Measurements from ENCODE around the gene CARD9. TPM values are rescaled to one million over a fixed set of nuclear protein-coding genes. Genes with fewer than 3 reads are reported as not detected.

Gene CARD9
- total RNA-seq, 4 donors from 2014 or later, result 1.1 to 5.6 (median 2.0) TPM

- no peak overlapping the region for H3K4me3 ChIP-seq
- no peak for DNase-seq
- no peaks in the 10 kb centered on the region for H3K36me3 ChIP-seq
- intact Hi-C loops (cut with DNase I; ENCODE audit: low total_unique reads) (no loop called here), in situ Hi-C loops (cut with MboI; ENCODE audit: low pct_ligation_motif_present in 1 of 4, low pct_unique_long_range_greater_than_20kb in 1 of 4, low sequenced_read_pairs in 3 of 4) (no loop called here)
- H3K27me3 ChIP-seq, result no peaks in the 10 kb centered on the region
- no peaks in the 10 kb centered on the region for H3K9me3 ChIP-seq
- WGBS, 2 donors (ENCODE audit: low coverage in 1 of 2), result 89% methylated on average over 28 of the region's 29 CpGs; no CpG with 5 or more reads in 1 of the 2 donors
- TF ChIP-seq EP300 (IDR thresholded peaks at IDR 0.05; ENCODE audit: low read depth), result no peak
- TF ChIP-seq POLR2AphosphoS5 (IDR thresholded peaks at IDR 0.05), result no peak
- TF ChIP-seq POLR2A (IDR thresholded peaks at IDR 0.05), result no peak
- no peak for TF ChIP-seq CTCF (IDR thresholded peaks at IDR 0.05)
- H3K27ac ChIP-seq, result no peak overlapping the region
- peaks cover 18 to 30% (median 23%) of the 10 kb centered on the region in 4 donors for H3K4me1 ChIP-seq
These were observed 15.5 kb downstream of the CARD9 start for GRCh38 chr9:136358016-136358415.

- in situ Hi-C loops (cut with MboI; ENCODE audit: low pct_ligation_motif_present in 1 of 4, low pct_unique_long_range_greater_than_20kb in 1 of 4, low sequenced_read_pairs in 3 of 4) (no loop called here), intact Hi-C loops (cut with DNase I; ENCODE audit: low total_unique reads) (no loop called here)
- no peak for DNase-seq
- no peaks in the 10 kb centered on the region for H3K27me3 ChIP-seq
- H3K4me3 ChIP-seq, result no peak overlapping the region
- peaks cover 15 to 23% (median 16%) of the 10 kb centered on the region in 4 donors for H3K4me1 ChIP-seq
- no peaks in the 10 kb centered on the region for H3K36me3 ChIP-seq
- H3K9me3 ChIP-seq, result no peaks in the 10 kb centered on the region
- 77% methylated on average over 17 of the region's 22 CpGs; no CpG with 5 or more reads in 1 of the 2 donors for WGBS, 2 donors (ENCODE audit: low coverage in 1 of 2)
- H3K27ac ChIP-seq, result no peak overlapping the region
- TF ChIP-seq POLR2A (IDR thresholded peaks at IDR 0.05) (no peak), CTCF (IDR thresholded peaks at IDR 0.05) (no peak), EP300 (IDR thresholded peaks at IDR 0.05; ENCODE audit: low read depth) (no peak), POLR2AphosphoS5 (IDR thresholded peaks at IDR 0.05) (no peak)
These were observed 16.2 kb downstream of the CARD9 start for GRCh38 chr9:136357202-136357725.

GRCh38 chr9:136355616-136356557 lies 17.6 kb downstream of the CARD9 start:
- Histone ChIP-seq H3K27me3 (no peaks in the 10 kb centered on the region), H3K9me3 (no peaks in the 10 kb centered on the region), H3K4me3 (no peak overlapping the region), H3K4me1 (peaks cover 2 to 12% (median 5%) of the 10 kb centered on the region in 4 donors), H3K27ac (no peak overlapping the region), H3K36me3 (no peaks in the 10 kb centered on the region)
- DNase-seq, result no peak
- intact Hi-C loops (cut with DNase I; ENCODE audit: low total_unique reads), result no loop called here
- in situ Hi-C loops (cut with MboI; ENCODE audit: low pct_ligation_motif_present in 1 of 4, low pct_unique_long_range_greater_than_20kb in 1 of 4, low sequenced_read_pairs in 3 of 4), result no loop called here
- 62% methylated on average over 49 of the region's 54 CpGs; no CpG with 5 or more reads in 1 of the 2 donors for WGBS, 2 donors (ENCODE audit: low coverage in 1 of 2)
- TF ChIP-seq EP300 (IDR thresholded peaks at IDR 0.05; ENCODE audit: low read depth) (no peak), POLR2AphosphoS5 (IDR thresholded peaks at IDR 0.05) (no peak), CTCF (IDR thresholded peaks at IDR 0.05) (no peak), POLR2A (IDR thresholded peaks at IDR 0.05) (no peak)

- intact Hi-C loops (cut with DNase I; ENCODE audit: low total_unique reads), result no loop called here
- in situ Hi-C loops (cut with MboI; ENCODE audit: low pct_ligation_motif_present in 1 of 4, low pct_unique_long_range_greater_than_20kb in 1 of 4, low sequenced_read_pairs in 3 of 4), result no loop called here
- no peaks in the 10 kb centered on the region for H3K9me3 ChIP-seq
- no peaks in the 10 kb centered on the region for H3K36me3 ChIP-seq
- H3K4me1 ChIP-seq, result peaks cover 0 to 6% (median 3%) of the 10 kb centered on the region in 4 donors
- TF ChIP-seq POLR2AphosphoS5 (IDR thresholded peaks at IDR 0.05) (no peak), POLR2A (IDR thresholded peaks at IDR 0.05) (no peak), EP300 (IDR thresholded peaks at IDR 0.05; ENCODE audit: low read depth) (no peak), CTCF (IDR thresholded peaks at IDR 0.05) (no peak)
- WGBS, 2 donors (ENCODE audit: low coverage in 1 of 2), result 47 to 60% methylated on average over 1 to 4 of the region's 17 CpGs
- no peaks in the 10 kb centered on the region for H3K27me3 ChIP-seq
- DNase-seq, result peak; percentile 24
- no peak overlapping the region for H3K4me3 ChIP-seq
- H3K27ac ChIP-seq, result peak overlapping the region in 3 of 4 donors; percentile 10 to 24 (median 18)
These were observed 18.8 kb downstream of the CARD9 start for GRCh38 chr9:136354592-136355085.

Data from transverse colon (tissue), 4 donors.